Naive thymus-derived CD4-positive, alpha-beta T cell (primary cell): Measurements from ENCODE around the gene FNBP1L. TPM values are rescaled to one million over a fixed set of nuclear protein-coding genes. Genes with fewer than 3 reads are reported as not detected.

ENCODE experiments used
- ATAC-seq: fragments of 150-1000 bp; cut with Tn5 transposase; 2 replicates; pipeline ENCODE4 v1.10.0; 2021; ENCODE audit warnings: mild to moderate bottlenecking, moderate library complexity
- CTCF ChIA-PET: fragments of 350-600 bp; sonication (Branson Sonifier 250); formaldehyde crosslinking; loops from one replicate; lab custom pipeline; 2021; ENCODE audit warnings: antibody characterized with exemption; lab: Charles Lee
- POLR2A ChIA-PET: fragments of 350-600 bp; sonication (Branson Sonifier 250); formaldehyde crosslinking; loops from one replicate; lab custom pipeline; 2021; ENCODE audit warnings: antibody characterized with exemption, inconsistent platforms; lab: Charles Lee
- DNase-seq, 9 donors: peaks; one replicate each; pipeline versions ENCODE4 v3.0.0 to v3.0.0-alpha.2; 2020 to 2022; ENCODE audit warnings: mixed read lengths in 1 of 9
- H3K27ac ChIP-seq: one replicate; pipeline ENCODE4 v1.7.0; 2013; ENCODE audit warnings: mild to moderate bottlenecking, low read depth, low read length, moderate library complexity
- H3K27me3 ChIP-seq, 2 donors: one replicate each; pipeline ENCODE4 v1.7.0; 2013; ENCODE audit warnings: low read length in 2 of 2, mild to moderate bottlenecking in 2 of 2, moderate library complexity in 2 of 2; ENCODE audit not compliant: control insufficient read depth in 2 of 2, insufficient read depth in 2 of 2
- H3K36me3 ChIP-seq, 3 experiments: 1 replicate in 2 of 3; 2 replicates in 1 of 3; pipeline ENCODE4 v1.7.0; 2013; ENCODE audit warnings: low read length in 3 of 3, mild to moderate bottlenecking in 3 of 3, moderate library complexity in 1 of 3; ENCODE audit not compliant: insufficient read depth in 3 of 3, control insufficient read depth in 2 of 3
- H3K4me1 ChIP-seq, 2 donors: one replicate each; pipeline ENCODE4 v1.7.0; 2013; ENCODE audit warnings: low read length in 2 of 2, mild to moderate bottlenecking in 2 of 2, moderate library complexity in 1 of 2; ENCODE audit not compliant: control insufficient read depth in 2 of 2, insufficient read depth in 2 of 2
- H3K4me3 ChIP-seq: 2 replicates; pipeline ENCODE4 v1.7.0; 2013; ENCODE audit warnings: mild to moderate bottlenecking, low read length
- H3K9me3 ChIP-seq, 3 experiments: 1 replicate in 2 of 3; 2 replicates in 1 of 3; pipeline ENCODE4 v1.7.0; 2013; ENCODE audit warnings: low read length in 3 of 3; ENCODE audit not compliant: control insufficient read depth in 2 of 3
- H3K27ac Mint-ChIP-seq, 9 donors: one replicate each; pipeline ENCODE4 v1.8.0; 2020 to 2022; ENCODE audit warnings: mixed read lengths in 9 of 9, mild to moderate bottlenecking in 8 of 9, moderate library complexity in 5 of 9, inconsistent platforms in 2 of 9
- H3K27me3 Mint-ChIP-seq, 5 donors: one replicate each; pipeline ENCODE4 v1.8.0; 2021 to 2022; ENCODE audit warnings: mixed read lengths in 5 of 5, mild to moderate bottlenecking in 1 of 5
- H3K36me3 Mint-ChIP-seq, 5 donors: one replicate each; pipeline ENCODE4 v1.8.0; 2020 to 2022; ENCODE audit warnings: mixed read lengths in 5 of 5, mild to moderate bottlenecking in 3 of 5, inconsistent platforms in 1 of 5
- H3K4me1 Mint-ChIP-seq, 7 donors: one replicate each; pipeline ENCODE4 v1.8.0; 2020 to 2022; ENCODE audit warnings: mixed read lengths in 7 of 7, mild to moderate bottlenecking in 3 of 7, inconsistent platforms in 1 of 7
- H3K4me3 Mint-ChIP-seq, 10 donors: one replicate each; pipeline ENCODE4 v1.8.0; 2020 to 2022; ENCODE audit warnings: mild to moderate bottlenecking in 10 of 10, mixed read lengths in 10 of 10, moderate library complexity in 6 of 10, inconsistent platforms in 2 of 10
- H3K9me3 Mint-ChIP-seq, 11 donors: one replicate each; pipeline ENCODE4 v1.8.0; 2020 to 2022; ENCODE audit warnings: mixed read lengths in 11 of 11, mild to moderate bottlenecking in 4 of 11, inconsistent platforms in 1 of 11, moderate library complexity in 1 of 11
- intact Hi-C, 2 donors: fragments of 100-400 bp; cut with micrococcal nuclease; formaldehyde crosslinking; loops; one replicate each; pipeline ENCODE4 v1.15.1; 2023
- polyA plus RNA-seq, 2 donors: library from polyadenylated mRNA; unstranded; fragments of 300-500 nt; fragmentation: Illumina TruSeq; gene quantifications; one replicate each; pipeline ENCODE4 v1.2.3, GENCODE V29; 2021
- total RNA-seq, 6 experiments: library from RNA in 5 of 6; stranded (reverse) in 5 of 6; gene quantifications; 1 replicate in 5 of 6; 2 replicates in 1 of 6; pipeline ENCODE4 v1.2.3 and lab custom pipeline; 2021 to 2026

Gene FNBP1L
- total and polyA plus RNA-seq, 7 experiments from 2014 or later = 0.07 to 2.6 (median 1.1) TPM

DNA sequence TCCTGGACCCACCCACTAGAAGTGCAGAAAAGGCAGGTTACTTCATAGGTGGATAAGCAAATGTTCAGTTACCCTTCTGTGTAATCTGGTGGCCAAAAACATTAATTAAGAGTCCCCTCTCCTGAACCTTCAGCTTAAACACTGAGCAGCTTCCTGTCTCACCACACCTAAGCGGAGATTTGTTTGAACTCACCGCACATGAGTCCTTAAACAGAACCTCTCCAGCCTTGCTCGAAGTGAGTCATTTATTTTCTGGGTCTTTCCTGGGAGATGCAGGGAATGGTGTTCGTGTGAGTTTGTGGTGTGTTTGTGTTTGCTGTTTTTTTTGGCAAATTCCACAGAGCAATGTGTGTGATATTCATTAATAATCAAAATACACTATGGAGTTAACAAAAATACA, 7.6 kb upstream of the FNBP1L start:
- no peak for ATAC-seq
- H3K36me3 ChIP-seq = no peaks in the 10 kb centered on the region
- H3K9me3 Mint-ChIP-seq = no peaks in the 10 kb centered on the region
- H3K27me3 Mint-ChIP-seq = peaks cover 4 to 41% (median 7%) of the 10 kb centered on the region in 5 donors
- H3K36me3 Mint-ChIP-seq = no peaks in the 10 kb centered on the region
- no peaks in the 10 kb centered on the region for H3K9me3 ChIP-seq
- no peak overlapping the region for H3K4me3 ChIP-seq
- H3K4me3 Mint-ChIP-seq = no peak overlapping the region
- ChIA-PET POLR2A (no interaction called here), CTCF (no interaction called here)
- no peaks in the 10 kb centered on the region for H3K4me1 ChIP-seq
- no peak overlapping the region for H3K27ac Mint-ChIP-seq
- no peak for DNase-seq
- no peak overlapping the region for H3K27ac ChIP-seq
- H3K4me1 Mint-ChIP-seq = peaks cover 0 to 2% (median 0%) of the 10 kb centered on the region in 7 donors
- intact Hi-C loops = no loop called here
- H3K27me3 ChIP-seq = peaks cover 0 to 4% of the 10 kb centered on the region in 2 donors

DNA sequence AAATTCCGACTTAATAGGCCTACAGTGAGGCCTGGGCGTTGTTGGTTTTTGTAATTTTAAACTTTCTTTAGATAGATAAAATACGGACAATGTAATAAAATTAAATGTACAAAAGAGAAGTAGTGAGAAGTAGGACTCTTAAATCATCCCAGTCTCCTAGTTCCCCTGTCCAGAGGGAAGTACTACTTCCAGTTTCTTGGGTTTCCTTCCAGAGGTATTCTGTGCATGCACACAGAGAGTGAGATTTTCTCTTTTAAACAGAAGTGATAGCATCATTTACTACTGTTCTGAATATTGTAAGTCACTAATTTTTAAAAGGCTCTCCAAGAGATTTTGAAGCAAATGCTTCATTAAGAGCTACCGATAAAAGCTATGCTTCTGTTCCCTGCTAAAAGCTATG, 7.2 kb upstream of the FNBP1L start:
- no peak overlapping the region for H3K27ac Mint-ChIP-seq
- DNase-seq (no peak), ATAC-seq (no peak)
- H3K4me1 Mint-ChIP-seq = peaks cover 0 to 2% (median 0%) of the 10 kb centered on the region in 7 donors
- Histone ChIP-seq H3K9me3 (no peaks in the 10 kb centered on the region), H3K4me1 (no peaks in the 10 kb centered on the region), H3K4me3 (no peak overlapping the region), H3K27me3 (peaks cover 0 to 4% of the 10 kb centered on the region in 2 donors), H3K27ac (no peak overlapping the region), H3K36me3 (no peaks in the 10 kb centered on the region)
- intact Hi-C loops = no loop called here
- peaks cover 4 to 45% (median 7%) of the 10 kb centered on the region in 5 donors for H3K27me3 Mint-ChIP-seq
- no peaks in the 10 kb centered on the region for H3K9me3 Mint-ChIP-seq
- H3K36me3 Mint-ChIP-seq = no peaks in the 10 kb centered on the region
- CTCF ChIA-PET = no interaction called here
- H3K4me3 Mint-ChIP-seq = no peak overlapping the region
- POLR2A ChIA-PET = no interaction called here

GRCh38 chr1:93441589-93441988, 6.3 kb upstream of the FNBP1L start:
- Histone ChIP-seq H3K4me1 (no peaks in the 10 kb centered on the region), H3K9me3 (no peaks in the 10 kb centered on the region), H3K36me3 (no peaks in the 10 kb centered on the region), H3K27me3 (peaks cover 0 to 4% of the 10 kb centered on the region in 2 donors), H3K27ac (no peak overlapping the region), H3K4me3 (no peak overlapping the region)
- Mint-ChIP-seq H3K27me3 (peaks cover 4 to 49% (median 13%) of the 10 kb centered on the region in 5 donors), H3K4me1 (peaks cover 0 to 3% (median 2%) of the 10 kb centered on the region in 7 donors), H3K4me3 (no peak overlapping the region), H3K9me3 (peaks cover 0 to 3% (median 0%) of the 10 kb centered on the region in 11 donors), H3K36me3 (no peaks in the 10 kb centered on the region), H3K27ac (no peak overlapping the region)
- ChIA-PET CTCF (no interaction called here), POLR2A (no interaction called here)
- DNase-seq (no peak), ATAC-seq (no peak)
- intact Hi-C loops = no loop called here

- no peak overlapping the region for H3K4me3 Mint-ChIP-seq
- DNase-seq (no peak), ATAC-seq (no peak)
- no peaks in the 10 kb centered on the region for H3K4me1 ChIP-seq
- ChIA-PET CTCF (no interaction called here), POLR2A (no interaction called here)
- H3K9me3 ChIP-seq = no peaks in the 10 kb centered on the region
- intact Hi-C loops = no loop called here
- no peaks in the 10 kb centered on the region for H3K36me3 ChIP-seq
- H3K27ac ChIP-seq = no peak overlapping the region
- H3K27me3 Mint-ChIP-seq = peaks cover 4 to 55% (median 18%) of the 10 kb centered on the region in 5 donors
- H3K27me3 ChIP-seq = peaks cover 0 to 4% of the 10 kb centered on the region in 2 donors
- peaks cover 0 to 4% (median 0%) of the 10 kb centered on the region in 11 donors for H3K9me3 Mint-ChIP-seq
- no peak overlapping the region for H3K4me3 ChIP-seq
- H3K4me1 Mint-ChIP-seq = peaks cover 0 to 8% (median 7%) of the 10 kb centered on the region in 7 donors
- H3K27ac Mint-ChIP-seq = no peak overlapping the region
- no peaks in the 10 kb centered on the region for H3K36me3 Mint-ChIP-seq
Measured at GRCh38 chr1:93442008-93442666, 5.8 kb upstream of the FNBP1L start.

DNA sequence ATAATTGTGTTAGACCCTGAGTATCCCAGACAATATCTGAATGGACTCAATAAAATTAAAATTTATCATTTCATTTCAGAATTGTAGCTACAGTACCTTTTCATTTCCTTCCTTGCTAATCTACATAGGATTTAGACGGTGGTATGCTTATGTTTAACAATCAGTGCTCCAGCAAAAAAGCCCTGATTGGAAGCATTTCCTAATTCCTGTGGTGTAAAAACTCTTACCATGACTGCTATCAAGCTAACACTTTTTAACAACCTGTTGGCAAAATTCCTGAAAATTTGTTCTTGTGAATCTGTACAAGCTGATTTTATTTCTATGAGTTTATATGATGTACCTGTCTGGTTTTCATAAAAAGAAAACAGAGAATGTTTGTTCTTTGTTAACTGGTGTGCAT, 5.2 kb upstream of the FNBP1L start:
- Mint-ChIP-seq H3K4me3 (no peak overlapping the region), H3K4me1 (peaks cover 0 to 14% (median 12%) of the 10 kb centered on the region in 7 donors), H3K36me3 (no peaks in the 10 kb centered on the region), H3K27me3 (peaks cover 4 to 60% (median 24%) of the 10 kb centered on the region in 5 donors), H3K27ac (no peak overlapping the region), H3K9me3 (peaks cover 0 to 4% (median 0%) of the 10 kb centered on the region in 11 donors)
- no peaks in the 10 kb centered on the region for H3K36me3 ChIP-seq
- ATAC-seq (no peak), DNase-seq (no peak)
- ChIA-PET CTCF (no interaction called here), POLR2A (no interaction called here)
- H3K4me1 ChIP-seq = peaks cover 0 to 3% of the 10 kb centered on the region in 2 donors
- no peak overlapping the region for H3K4me3 ChIP-seq
- no peaks in the 10 kb centered on the region for H3K9me3 ChIP-seq
- H3K27me3 ChIP-seq = peaks cover 0 to 4% of the 10 kb centered on the region in 2 donors
- H3K27ac ChIP-seq = no peak overlapping the region
- intact Hi-C loops = no loop called here

DNA sequence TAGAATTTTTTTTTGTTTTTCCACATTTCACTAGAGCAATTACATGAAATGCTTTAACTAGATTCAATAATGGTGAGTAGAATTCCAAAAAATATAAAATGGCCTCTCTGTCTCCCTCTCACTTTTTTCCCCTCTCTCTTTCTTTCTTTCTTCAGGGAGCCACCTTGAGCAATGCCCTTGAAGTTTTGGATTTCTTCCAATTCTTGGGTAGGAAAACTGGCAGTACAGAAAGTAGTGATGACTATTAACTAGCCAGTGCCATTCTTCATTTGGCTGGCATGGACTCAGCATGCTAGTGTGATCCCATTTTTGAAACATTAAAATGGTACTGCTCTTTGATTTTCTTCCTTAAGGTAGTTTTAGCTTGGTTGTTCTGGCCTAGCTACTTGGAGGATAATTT, 4.5 kb upstream of the FNBP1L start:
- ATAC-seq = no peak
- ChIA-PET CTCF (no interaction called here), POLR2A (no interaction called here)
- Mint-ChIP-seq H3K4me3 (no peak overlapping the region), H3K27ac (no peak overlapping the region), H3K4me1 (peaks cover 0 to 14% (median 13%) of the 10 kb centered on the region in 7 donors), H3K27me3 (peaks cover 4 to 60% (median 24%) of the 10 kb centered on the region in 5 donors), H3K9me3 (peaks cover 0 to 4% (median 0%) of the 10 kb centered on the region in 11 donors), H3K36me3 (no peaks in the 10 kb centered on the region)
- Histone ChIP-seq H3K36me3 (peaks cover 0 to 4% (median 0%) of the 10 kb centered on the region in 3 experiments), H3K4me1 (peaks cover 0 to 4% of the 10 kb centered on the region in 2 donors), H3K9me3 (no peaks in the 10 kb centered on the region), H3K27ac (no peak overlapping the region), H3K27me3 (peaks cover 0 to 4% of the 10 kb centered on the region in 2 donors), H3K4me3 (no peak overlapping the region)
- DNase-seq = no peak
- intact Hi-C loops = no loop called here
